ENCODE data around the gene TLN1. TPM values are rescaled to one million over a fixed set of nuclear protein-coding genes. Genes with fewer than 3 reads are reported as not detected.

The TLN1 gene
- total RNA-seq, 1 donor = 287 TPM

DNA sequence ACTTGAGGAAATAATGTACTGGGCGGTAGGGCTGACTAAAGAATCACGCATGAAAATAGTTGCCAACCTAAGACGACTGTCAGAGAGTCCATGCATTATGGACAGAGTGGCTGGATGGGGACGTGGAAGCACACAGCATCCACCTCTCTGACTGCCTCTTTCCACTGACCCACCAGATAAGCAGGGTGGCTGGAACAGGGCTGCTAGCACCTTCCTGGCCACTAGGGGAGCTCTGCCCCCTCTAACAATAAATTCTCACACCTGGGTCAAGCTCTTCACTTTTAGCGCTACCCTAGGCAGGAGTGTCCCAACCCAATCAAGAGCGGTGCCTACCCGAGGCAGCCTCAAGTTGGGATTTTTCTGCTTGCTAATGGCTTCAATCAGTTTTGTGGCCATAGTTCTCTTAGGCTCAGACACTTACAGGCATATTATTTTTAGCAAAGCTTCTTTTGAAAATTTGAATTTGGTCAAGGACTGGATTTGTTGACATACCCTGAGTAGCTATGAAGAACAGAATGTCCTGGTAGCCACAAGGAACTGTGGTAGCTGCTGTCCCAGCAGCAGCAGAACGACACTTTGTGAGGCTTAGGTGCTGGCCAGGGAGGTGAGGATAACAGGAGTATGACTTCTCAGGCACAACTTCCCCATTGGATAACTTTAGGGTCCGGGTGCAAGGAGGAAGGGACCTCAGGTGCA is 35.3 kb downstream of the TLN1 start:
- DNase-seq (ENCODE audit: low read depth) = peak; percentile 56
- TF ChIP-seq, protein P1, sequence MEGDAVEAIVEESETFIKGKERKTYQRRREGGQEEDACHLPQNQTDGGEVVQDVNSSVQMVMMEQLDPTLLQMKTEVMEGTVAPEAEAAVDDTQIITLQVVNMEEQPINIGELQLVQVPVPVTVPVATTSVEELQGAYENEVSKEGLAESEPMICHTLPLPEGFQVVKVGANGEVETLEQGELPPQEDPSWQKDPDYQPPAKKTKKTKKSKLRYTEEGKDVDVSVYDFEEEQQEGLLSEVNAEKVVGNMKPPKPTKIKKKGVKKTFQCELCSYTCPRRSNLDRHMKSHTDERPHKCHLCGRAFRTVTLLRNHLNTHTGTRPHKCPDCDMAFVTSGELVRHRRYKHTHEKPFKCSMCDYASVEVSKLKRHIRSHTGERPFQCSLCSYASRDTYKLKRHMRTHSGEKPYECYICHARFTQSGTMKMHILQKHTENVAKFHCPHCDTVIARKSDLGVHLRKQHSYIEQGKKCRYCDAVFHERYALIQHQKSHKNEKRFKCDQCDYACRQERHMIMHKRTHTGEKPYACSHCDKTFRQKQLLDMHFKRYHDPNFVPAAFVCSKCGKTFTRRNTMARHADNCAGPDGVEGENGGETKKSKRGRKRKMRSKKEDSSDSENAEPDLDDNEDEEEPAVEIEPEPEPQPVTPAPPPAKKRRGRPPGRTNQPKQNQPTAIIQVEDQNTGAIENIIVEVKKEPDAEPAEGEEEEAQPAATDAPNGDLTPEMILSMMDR (IDR thresholded peaks at IDR 0.05; ENCODE audit: insufficient read depth, low read length) = peak; percentile 95

GRCh38 chr9:35695943-35696401 is 36.0 kb downstream of the TLN1 start:
- no peak overlapping the region for H3K4me3 ChIP-seq (ENCODE audit: low read depth, low read length)
- TF ChIP-seq, protein P1 (IDR thresholded peaks at IDR 0.05; ENCODE audit: insufficient read depth, low read length) = no peak
- no peak for DNase-seq (ENCODE audit: low read depth)

More for the DNA sequence above, 35.3 kb downstream of the TLN1 start:
- H3K4me3 ChIP-seq (ENCODE audit: low read depth, low read length) = no peak overlapping the region

DNA sequence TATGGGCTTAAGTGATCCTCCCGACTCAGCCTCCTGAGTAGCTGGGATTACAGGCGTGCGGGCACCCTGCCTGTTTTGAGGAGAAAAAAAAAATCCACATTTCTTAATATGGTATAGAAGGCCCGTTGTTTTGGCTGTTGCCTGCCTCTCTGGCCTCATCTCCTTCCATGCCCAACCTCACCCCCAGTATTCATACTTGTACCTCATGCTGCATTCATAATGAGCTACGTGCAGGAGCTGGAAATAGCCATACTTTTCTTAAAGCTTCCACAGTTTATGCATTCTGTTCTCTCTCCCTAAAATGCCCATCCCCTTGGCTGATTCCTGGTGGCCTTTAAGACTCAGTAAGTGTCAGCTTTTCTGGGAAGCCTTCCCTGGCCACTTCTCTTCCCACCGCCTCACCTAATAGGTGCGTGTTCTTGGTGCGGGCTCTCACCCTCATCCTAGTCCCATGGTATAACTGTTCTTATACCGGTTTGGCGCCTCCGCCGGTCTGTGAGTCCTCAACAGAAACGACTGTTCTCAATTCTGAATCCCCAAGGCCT is 40.2 kb downstream of the TLN1 start:
- no peak overlapping the region for H3K4me3 ChIP-seq (ENCODE audit: low read depth, low read length)
- DNase-seq (ENCODE audit: low read depth) = no peak

DNA sequence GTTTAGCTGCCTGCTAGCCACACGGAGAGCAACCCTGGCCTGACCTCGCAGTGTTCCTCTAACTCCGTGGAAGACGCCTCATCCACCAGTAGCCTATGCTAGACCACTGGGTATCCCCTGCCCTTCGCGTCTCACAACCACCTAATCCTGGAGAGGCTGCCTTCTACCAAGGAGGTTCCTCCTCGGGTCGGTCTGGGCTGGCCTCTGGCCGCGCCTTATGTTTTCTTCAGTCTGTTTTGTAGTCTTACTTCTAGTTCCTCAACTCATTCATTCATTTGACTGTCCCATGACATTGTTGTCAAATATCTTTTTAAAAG is 40.7 kb downstream of the TLN1 start:
- TF ChIP-seq, protein P1 (IDR thresholded peaks at IDR 0.05; ENCODE audit: insufficient read depth, low read length) = no peak
- H3K4me3 ChIP-seq (ENCODE audit: low read depth, low read length) = peak overlapping the region; percentile 79
- DNase-seq (ENCODE audit: low read depth) = no peak

More for the DNA sequence above, 40.2 kb downstream of the TLN1 start:
- TF ChIP-seq, protein P1 (IDR thresholded peaks at IDR 0.05; ENCODE audit: insufficient read depth, low read length) = no peak

DNA sequence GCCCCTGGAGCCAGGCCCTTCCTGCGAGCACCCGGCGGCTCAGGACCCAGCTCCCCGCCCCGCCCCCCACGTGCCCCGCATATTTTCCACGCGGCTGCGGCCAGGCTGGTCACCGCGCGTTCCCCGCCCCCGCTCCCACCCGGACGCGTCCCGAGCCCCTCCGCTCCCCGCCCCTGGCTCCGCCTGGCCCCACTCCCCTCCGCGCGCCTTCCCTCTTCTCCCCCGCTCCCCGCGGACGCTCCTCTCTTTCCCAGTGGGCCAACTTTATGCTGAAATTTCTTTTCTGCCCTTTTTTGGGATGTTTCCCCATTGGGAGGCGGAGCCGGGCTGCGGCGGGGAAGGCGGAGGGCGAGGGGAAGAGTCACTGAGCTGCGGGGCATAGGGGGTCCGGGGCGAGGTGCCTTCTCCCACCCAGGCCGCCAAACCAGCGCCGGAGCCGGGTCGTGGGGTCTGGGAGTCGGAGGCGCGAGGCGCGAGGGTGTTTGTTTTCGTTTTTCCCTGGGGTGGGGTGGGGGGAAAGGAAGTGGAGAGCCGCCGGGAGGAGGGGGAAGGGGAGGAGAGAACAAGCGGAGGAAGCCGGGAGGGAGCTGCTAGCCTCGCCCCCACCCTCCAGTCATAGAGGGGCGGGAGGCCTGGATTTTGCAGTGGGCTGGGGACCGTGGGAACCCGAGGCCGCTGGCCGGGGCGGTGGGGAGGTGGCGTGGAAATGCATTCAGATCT is 41.2 kb downstream of the TLN1 start:
- peak overlapping the region; percentile 79 for H3K4me3 ChIP-seq (ENCODE audit: low read depth, low read length)
- peak; percentile 71 for DNase-seq (ENCODE audit: low read depth)
- TF ChIP-seq, protein P1 (IDR thresholded peaks at IDR 0.05; ENCODE audit: insufficient read depth, low read length) = no peak

DNA sequence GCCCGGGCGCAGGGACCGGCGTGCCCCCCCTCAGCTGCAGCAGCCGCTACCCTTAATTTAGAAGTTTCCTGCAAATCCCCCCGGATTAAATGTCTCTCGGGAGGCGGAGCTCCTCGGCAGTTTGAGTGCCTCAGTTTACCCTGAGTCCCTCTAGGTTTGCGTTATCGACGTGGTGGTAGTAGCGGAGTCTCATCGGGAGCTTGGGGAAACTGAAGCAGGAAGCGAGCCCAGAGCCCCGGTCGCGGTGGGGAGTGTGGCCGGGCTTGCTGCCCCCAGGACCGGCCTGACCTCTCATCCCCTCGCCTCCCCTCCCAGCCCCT is 41.7 kb downstream of the TLN1 start:
- peak overlapping the region; percentile 79 for H3K4me3 ChIP-seq (ENCODE audit: low read depth, low read length)
- DNase-seq (ENCODE audit: low read depth) = peak; percentile 44
- TF ChIP-seq, protein P1 (IDR thresholded peaks at IDR 0.05; ENCODE audit: insufficient read depth, low read length) = no peak

Measured in fibroblast of the aortic adventitia (primary cell).